Left hindlimb (tissue), 1 donor: ENCODE measurements around the gene FBXL14.
"Not testable (repeated sequence)": the region's sequence is repeated elsewhere in the genome, so short reads cannot be mapped to it uniquely, and the experiment has no call there.

Experiments
- DNase-seq: peaks from one replicate; pipeline ENCODE4 v3.0.0-alpha.2; 2018

Gene FBXL14

DNA sequence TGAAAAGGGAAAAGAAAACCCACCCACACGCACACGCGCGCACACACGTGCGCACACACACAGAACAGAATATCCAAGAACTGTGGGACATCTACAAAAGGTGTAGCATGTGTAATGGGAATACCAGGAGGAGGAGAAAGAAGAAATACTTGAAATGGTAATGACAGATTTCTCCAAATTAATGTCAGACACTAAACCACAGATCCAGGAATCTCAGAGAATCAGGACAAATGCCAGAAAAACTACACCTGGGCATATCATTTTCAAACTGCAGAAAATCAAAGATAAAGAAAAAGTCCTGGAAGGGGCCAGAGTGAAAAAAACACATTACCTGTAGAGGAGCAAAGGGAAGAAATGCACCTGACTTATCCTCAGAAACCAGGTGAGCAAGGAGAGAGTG, 26.5 kb downstream of the FBXL14 start:
- no peak for DNase-seq

DNA sequence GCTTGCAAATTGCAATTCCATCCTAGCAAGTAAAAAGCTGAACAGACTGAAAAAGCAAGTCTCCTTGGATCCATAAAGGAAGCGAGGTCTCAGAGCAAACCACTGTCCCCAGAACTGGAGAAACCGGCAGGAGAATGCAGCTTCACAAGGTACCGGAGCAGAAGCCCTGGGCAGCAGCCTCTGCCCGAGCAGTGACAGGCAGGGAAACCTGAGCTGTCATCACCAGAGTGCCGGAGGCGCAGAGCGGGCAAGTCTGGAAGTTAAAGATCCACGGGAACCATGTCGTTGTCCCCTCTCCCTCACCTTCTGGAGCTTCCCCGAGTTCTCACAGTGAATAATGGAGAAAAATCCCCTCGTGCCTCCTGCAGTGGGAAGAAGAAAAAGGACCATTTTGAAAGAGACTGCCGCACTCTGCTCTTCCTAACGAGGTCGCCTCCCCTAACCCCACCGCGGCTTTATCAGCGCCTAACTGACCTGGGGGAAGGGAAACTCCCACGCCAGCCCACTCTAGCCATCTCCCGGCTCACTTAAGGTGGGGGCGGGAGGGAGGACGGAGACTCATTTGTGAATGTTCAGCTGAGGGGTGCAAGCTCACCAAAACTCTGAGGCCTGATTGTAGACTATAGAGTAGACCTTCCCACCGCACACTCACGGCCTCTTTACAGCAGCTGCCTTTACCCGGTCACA, 27.8 kb downstream of the FBXL14 start:
- DNase-seq, result no peak

DNA sequence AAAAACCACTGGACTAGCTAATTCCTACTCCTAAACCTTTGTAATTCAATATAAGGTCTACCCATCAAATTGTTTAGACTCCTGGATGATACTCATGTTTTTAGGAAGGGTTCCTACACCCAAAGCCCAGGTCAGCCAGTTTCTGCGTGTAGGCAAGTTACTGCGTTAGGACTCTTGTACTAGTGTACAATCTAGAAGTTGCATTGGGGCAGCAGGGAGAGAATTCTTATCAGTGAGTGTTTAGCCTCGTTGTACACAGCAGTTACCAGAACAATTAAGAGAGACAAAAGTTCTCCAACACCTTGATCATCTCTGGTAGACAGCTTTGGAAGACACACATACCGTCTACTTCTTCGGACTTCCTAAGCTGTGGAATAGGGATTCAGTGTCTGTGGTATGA, 29.2 kb downstream of the FBXL14 start:
- DNase-seq, result no peak

DNA sequence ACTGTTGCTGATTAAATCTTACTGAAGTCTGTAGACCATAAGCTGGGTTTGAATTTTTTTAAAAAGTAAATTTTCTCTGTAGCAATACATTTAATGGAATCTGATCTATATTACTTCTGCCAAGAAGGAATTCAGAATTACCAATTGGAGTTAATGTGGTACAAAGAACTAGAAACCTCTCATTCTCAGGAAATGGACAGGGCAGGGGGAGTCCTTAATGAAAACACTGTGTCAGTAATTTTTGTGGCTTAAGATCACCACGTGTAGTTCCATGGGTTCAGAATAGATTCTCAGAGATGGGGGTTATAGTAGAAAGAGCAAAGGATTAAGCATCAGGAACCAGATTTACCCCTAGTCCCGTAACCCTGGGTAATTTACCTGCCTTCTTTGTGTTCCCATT, 30.3 kb downstream of the FBXL14 start:
- no peak for DNase-seq

DNA sequence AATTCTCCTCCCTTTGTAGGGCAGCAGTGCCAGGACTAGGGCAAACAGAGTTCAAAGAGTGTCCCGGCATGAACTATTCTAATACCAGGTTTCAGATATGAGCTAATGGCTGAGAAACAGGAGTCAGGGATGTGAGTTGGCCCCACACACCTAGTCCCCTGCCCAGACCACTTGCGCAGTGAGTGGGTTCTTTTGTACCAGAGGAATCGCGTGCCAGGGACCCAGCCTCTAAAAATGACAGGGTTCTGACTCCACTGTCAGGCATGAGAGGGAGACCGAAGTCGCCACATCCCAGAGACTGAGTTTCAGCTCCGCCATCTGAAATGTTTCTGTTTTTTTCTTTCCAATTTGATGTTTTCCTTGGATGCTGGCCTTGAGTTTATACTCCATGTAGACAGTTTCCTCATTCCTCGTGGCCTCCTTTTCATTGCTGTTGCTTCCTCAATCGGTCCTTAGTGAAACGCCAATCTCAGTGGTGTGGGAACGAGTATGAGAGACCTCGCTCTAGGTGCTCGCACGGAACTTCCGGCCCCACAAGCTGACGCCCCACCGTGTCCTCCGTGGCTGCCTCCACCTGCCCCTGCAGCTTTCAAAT, 31.5 kb downstream of the FBXL14 start:
- DNase-seq, result no peak

DNA sequence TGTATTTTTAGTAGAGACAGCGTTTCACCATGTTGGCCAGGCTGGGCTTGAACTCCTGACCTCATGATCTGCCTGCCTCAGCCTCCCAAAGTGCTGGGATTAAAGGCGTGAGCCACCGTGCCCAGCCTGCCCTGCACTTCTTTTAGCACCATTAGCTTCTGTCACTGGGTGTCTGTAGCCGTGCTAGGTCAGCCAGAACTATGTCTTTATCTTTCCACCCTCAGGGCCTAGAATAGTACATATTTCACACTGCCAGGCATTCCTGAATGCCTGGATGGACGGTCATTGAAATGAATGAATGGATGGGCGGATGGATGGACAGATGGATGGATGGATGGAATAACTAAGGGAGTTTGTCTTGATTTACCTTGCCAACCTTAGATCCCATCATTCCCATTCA, 33.7 kb downstream of the FBXL14 start:
- DNase-seq, result no peak

DNA sequence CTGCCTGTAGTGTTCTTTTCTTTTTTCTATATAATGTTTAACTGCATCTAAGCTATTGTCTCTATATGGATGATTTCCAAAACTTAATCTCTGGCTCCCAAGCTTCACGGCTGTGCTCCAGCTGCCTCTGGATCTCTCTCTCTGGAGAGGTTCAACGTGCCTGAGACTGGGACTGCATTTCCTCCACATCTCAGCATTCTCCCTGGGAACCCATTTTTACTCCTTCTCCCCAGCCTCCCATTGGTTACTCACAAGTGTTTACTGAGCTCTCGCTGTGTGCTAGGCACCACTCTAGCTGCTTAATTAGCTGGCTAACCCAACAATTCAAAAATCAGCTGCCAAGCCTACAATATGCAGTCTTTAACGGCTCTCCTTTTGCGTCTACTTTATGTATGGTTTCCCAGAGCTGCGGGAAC, 34.7 kb downstream of the FBXL14 start:
- peak; percentile 56 for DNase-seq

DNA sequence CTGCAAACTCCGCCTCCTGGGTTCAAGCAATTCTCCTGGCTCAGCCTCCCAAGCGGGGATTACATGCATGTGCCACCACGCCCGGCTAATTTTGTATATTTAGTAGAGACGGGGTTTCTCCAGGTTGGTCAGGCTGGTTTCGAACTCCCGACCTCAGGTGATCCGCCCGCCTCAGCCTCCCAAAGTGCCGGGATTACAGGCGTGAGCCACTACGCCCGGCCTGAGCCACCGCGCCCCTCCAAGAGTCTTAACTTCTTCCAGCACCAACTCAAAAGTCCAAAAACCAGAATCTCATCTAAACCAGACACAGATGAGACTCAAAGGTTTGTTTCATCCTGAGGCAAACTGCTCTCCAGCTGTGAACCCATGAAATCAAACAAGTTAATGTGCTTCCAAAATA, 36.3 kb downstream of the FBXL14 start:
- DNase-seq, result not testable (repeated sequence)

DNA sequence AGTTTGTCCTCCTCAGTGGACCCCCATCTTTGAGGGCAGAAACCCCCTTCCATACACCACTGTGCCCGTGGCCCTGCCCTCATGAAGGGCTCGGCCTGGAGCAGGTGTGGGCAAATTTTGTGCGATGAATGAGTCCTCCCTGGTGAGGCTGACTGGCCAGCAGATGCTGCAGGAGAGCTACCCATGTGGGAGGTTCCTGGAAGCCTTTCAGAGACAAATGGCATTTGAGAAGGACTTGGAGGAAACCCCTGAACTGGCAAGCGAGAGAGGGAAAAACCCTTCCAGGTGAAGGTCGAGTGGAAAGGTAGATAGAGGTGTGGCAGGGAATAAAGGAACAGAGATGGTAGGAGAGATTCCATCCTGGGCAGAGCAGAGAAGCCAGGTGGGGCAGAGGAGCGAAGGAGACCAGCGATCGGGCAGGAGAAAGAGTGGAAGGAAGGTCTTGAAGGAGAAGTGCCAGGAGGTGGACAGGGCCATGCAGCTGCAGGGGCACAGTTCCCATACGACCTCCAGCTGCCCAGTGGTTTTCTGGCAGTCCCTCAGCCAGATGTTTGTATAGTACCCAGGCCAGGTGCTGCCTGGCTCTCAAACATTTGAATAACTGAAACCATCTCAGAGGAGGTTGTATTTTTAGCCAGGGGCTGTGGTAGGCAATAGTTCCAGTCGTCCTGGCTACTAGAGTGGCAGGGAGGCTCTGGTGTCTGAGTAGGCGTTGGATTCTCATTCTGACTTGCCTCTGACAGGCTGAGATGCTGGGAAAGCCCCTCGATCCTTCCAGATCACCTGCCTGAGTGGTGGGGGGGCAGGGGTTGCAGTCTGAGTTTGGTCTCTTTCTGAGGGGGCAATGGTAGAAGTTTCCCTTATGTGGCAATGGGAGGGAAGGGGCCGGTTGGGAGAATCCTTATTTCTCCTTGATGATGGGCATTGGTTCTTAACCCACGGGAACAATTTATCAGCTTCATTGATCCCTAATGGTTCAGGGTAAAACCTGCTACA, 40.1 kb downstream of the FBXL14 start:
- DNase-seq, result no peak

DNA sequence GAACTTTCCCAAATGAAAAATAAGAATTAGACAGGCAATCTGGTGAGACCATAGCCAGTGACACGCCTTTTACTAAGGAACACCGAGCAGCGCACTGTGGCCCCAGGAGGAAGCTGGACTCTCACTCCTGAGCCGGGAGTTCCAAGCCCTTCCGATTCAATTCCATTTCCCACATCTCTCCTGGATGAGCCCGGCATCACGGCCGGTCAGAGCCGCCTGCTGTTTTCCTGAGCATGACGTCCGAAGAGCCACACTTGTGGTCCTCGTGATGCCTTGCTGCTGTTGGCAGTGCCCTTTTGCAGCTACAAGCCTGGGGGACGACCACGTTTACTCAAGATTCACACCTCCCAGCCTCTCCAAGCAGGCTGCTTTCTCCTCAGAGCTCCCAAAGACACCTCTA, 40.8 kb downstream of the FBXL14 start:
- DNase-seq, result no peak

DNA sequence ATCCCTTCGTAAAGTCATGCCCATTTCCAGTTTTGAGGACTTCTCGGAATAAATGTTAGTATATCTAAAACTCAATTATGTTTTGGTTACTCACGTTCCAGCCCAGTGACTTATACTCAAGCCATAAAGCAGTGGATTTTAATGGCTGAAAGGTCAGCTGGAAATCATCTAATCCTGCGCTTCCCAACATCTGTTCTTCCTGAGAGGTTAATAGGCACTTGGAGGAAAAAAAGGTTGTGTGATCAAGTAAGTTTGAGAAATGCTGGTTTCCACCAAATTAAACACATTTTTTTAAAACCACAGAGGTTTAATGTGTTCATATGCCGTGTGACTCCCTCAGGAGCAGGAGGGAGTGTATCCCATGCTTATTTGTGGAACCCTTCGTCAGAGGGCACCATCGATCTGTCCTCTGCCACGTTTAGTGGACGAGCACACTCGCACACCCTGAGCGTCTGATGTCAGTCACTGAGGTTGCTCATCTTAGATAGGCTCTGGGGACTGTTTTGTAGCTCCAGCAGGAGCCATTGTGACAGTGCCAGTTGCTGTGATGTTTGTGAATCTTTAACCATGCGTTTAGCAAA, 41.4 kb downstream of the FBXL14 start:
- no peak for DNase-seq

DNA sequence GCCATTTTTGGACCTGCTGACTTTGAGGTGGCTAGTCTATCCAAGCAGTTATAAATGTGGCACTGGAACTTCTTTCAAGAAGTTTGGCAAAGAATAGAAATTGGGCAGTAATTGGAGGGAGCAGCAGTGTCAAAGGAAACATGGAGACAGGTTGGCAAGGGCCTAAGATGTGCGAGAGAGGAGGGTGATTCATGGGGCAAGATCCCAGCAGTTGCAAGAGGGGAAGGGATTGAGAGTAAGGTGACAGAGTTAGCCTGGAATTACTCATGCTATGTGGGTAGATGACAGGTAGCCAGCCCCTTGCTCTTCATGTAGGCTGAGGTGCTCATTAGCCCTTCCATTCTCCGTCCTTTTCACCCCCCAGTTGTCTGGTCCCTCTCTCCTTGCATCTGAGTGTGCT, 42.2 kb downstream of the FBXL14 start:
- DNase-seq, result no peak

DNA sequence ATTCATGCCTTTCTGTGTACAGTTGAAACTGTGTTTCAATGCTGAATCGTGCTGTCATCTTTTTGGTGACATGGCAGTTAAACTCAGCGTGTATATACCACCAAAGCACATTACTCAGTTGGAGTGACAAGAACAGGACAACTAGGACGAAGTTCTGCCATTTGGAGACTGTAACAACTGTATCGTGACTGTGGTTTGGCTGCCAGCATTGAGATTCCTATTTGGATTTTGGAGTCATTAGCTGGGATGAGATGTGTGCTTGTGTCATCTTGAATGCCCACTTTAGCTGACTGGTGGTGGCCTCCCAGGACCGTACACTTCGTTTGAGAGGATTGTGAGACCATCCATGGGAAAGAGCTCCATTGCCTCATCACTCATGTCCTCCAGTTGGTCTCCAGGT, 42.9 kb downstream of the FBXL14 start:
- DNase-seq, result no peak

DNA sequence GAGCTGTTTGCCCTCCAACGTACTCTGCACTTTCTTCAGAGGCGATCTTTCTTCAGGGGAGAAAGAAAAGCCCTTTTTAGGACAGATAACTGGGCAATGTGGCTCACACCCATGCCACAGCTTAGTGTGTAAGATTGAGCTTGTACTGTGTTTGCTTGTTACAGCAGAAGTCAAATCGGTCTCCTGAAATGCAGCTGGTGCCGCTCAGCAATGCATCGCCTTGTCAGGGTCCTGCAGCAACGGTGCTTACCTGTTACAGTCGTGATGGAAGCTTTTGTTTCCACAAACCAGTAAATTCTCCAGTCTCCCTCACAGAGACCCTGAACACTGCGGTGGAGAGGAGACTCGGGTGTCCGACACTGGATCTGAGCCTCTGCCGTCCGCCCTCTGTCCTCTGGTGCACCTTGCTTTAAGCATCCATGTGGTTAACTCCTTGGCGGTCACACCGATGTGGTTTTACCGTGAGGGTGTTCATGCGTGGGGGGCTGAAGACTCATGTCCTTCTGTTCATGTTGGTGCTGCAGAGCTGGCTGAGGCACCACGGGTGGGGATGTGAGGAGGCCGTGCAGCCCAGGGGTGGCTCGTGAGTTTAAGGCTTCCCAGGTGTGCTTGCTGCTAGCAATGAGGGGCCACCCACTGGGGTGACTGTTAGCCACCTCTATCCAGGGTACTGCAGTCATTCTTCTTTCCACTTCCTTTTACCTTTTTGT, 47.3 kb downstream of the FBXL14 start:
- DNase-seq, result no peak

DNA sequence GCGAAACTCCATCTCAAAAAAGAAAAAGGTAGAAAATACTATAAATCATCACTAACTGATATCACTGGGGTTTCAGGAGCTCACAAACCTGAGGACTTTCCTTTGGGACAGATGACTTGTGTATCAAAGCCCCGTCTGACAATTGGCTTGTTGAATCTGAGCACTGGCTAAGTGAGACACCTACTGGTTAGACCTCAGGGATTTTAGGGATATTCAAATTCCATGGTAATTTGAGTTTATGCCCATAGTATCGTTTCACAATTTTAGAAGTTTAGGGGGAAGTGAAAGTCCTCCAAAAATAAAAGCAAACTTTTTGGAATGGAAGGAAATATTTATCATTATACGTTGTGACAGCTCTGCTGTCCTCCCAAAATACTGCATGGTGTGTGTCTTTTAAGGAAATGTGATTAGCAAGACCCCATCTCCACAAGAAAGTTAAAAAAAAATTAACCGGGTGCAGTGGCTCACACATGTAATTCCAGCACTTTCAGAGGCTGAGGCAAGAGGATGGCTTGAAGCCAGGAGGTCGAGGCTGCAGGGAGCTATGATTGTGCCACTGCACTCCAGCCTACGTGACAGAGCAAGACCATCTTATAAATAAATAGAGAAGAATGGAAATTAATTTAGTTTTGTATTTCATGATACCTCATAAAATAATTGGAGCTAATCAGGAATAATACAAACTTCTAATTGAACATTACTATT, 49.2 kb downstream of the FBXL14 start:
- DNase-seq, result no peak

DNA sequence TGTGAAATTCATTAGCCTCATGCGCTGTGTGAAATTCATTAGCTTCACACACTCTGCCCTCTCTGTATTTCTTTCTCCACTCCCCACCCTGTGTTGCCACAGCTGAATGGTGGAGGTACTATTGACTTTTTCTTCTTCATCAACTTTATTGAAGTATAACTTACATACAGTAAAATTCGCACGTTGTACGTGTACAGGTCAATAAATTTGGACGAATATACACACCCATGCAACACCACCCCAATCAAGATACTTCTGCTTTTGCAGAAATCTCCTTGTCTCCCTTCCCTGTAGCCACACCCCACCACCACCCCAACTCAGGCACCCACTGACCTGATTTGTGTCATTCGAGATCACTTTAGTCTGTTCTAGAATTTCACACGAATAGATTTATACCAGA, 51.8 kb downstream of the FBXL14 start:
- no peak for DNase-seq

DNA sequence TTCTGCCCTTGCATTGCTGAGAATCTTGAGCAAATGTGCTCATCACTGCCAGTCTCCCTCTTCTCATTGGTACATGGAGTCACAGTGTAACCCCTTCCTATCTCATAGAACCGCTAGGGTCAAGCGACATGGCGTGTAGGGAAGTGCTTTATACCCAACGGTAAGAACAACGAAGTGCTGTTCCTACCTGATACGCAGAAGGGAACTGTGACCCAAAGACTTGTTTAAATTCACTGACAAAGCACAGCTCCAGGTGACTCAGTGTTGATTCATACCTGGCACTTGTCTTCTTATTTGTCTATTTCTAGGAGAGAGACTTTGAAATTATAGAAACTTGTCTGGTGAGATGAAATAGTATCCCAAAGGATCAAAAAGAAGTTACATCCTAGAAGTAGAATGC, 53.7 kb downstream of the FBXL14 start:
- DNase-seq, result no peak

DNA sequence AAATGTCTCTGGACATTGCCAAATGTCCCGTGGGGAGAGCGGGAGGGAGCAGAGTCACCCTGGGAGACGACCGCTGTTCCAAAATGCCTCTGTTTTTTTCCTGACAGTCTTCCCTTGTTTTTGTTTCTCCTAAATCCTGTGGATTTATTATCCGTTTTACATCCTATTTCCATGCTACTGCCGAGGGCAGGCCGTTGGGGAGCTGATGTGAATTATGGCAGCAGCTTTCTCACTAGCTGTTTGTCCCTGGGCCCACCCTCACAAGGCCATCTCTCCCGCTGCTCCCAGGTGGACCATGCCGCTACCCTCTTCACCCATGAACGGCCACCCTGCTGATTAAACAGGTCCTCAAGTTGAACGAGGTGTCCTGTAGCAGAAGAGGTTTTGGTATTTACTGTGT, 55.2 kb downstream of the FBXL14 start:
- DNase-seq, result no peak

DNA sequence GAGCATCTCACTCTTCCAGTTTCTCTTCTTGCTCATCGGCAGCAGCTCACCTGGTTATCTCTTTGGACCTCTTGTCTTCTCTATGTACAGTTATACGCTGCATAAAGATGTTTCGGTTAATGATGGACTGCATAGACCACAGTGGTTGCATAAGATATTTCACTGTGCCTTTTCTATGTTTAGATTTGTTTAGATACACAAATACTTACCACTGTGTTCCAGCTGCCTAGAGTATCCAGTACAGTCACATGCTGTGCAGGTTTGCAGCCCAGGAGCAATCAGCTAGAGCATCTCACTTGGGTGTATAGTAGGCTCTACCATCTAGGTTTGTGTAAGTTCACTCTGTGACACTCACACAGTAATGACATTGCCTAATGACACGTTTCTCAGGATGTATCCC, 57.6 kb downstream of the FBXL14 start:
- DNase-seq, result no peak

DNA sequence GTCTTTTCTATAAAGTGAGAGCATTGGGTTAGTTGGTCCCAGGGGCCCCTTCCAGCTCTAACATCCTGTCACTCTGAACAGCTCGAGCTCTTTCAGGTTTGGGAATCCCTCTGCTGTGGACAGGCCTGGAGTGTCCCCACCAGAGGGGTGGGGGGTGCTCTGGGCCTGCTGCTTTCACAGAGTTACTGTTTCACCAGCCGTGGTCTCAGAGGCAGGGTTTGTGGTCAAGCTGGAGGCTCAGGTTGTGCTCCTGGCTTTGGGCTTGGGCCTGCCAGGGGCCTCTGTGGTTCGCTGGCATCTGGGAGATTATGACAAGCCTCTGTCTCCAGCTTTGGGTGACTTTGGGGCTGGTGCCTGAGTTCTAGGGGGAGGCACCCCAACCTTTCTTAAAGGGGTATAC, 59.6 kb downstream of the FBXL14 start:
- no peak for DNase-seq

DNA sequence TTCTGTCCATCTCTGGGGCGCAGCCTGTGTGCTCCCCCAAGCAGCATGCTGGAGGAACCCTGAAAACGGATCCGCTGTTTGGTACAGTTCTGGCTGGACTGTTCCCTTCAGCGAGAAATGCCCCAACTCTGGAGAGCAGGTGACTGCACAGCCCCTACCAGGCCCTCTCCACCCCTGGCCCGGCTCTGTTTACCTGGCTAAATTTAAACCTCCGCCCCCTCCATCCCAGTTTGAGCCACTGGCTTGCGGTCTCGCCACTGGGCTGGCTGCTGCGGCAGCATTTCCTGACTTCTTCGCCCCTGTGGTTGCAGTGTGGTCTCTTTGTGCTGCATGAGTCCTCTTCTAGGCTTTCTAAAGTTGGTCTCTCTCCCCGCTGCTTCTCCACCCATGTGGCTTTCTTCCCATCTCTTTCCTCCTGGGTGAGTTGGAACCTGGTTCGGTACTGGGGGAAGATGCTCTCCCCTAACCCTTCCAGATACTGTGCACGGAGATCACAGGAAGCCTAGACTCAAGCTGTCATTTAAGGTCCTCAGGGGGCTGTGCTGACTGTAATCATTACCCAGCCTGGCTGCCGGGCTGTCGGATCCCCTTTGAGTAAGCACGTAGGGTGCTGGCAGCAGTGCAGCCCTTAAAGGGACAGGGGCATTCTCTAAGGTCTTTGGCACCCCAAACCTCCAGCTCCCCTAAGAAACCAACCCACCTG, 60.6 kb downstream of the FBXL14 start:
- no peak for DNase-seq

DNA sequence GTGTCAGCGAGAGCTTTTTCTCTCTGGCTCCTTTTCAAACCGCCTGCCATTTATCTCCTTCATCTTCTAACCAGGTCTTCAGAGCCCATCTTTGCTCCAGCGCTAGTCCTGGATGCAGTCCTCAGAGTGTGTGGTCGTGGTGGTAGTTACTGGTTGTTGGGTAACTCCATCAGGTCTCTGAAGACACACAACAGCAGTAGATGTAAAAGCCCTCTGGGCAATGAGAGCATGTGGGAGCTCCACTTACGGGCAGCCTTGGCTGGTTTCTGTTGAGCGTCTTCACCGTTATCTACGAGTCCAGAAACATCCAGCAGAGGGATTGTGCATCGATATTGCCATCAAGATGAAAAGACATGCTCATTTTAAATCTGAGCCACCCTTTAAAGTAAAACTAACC, 61.2 kb downstream of the FBXL14 start:
- DNase-seq, result no peak
